Middle frontal gyrus (tissue), 1 donor: ENCODE measurements around the gene GANAB.
"Not testable (repeated sequence)": the region's sequence is repeated elsewhere in the genome, so short reads cannot be mapped to it uniquely, and the experiment has no call there.

Experiments used
- DNase-seq: peaks from one replicate; pipeline ENCODE4 v3.0.0-alpha.2; 2015; ENCODE audit warnings: low spot score; ENCODE audit errors: extremely low spot score

GANAB gene

DNA sequence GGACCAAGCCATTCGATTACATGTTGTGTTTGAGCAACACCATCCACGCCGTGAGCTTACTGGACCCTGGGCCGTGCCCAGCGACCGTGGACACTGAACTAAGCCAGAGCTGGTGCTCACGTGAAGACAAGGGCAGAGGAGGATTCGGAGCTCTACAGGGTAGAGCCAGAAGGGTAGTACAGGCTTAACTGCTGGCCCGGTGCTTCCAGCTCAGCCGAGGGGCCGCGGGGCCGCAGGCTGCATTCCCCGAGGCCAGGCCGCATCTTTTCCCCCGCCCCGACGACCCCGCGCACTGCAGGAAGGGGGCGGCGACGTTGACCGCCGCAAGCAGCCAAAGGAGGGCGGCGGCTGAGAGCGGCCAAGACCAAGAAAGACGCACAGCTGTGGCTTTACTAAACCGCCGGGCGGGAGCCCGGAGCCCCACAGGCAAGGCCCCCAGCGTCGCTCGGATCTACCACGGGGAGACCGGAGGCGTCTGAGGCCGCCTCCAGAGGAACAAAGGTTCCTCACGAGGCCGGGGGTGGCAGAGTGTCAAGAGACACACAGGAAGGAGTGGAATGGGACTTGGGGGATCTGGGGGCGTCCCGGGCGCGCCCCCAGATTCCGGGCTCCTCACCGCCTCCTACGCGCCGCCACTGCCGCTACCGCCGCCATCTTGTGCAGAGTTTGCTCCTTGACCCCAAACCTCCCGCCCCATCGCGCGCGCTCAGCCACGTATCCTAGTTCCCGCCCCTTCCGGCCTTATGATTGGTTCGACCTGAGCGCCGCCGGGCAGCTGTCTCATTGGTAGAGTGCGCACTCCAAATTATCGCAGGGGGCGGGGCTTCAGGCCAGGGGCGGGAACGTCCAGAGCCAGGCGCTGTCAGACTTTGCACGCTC is at the start of gene GANAB:
Gene GANAB, minus strand, starts transcription at position 668 of the 879 bp plus-strand sequence. Its CDS starts 14 bp downstream, at position 654.
- peak; percentile 97 for DNase-seq

DNA sequence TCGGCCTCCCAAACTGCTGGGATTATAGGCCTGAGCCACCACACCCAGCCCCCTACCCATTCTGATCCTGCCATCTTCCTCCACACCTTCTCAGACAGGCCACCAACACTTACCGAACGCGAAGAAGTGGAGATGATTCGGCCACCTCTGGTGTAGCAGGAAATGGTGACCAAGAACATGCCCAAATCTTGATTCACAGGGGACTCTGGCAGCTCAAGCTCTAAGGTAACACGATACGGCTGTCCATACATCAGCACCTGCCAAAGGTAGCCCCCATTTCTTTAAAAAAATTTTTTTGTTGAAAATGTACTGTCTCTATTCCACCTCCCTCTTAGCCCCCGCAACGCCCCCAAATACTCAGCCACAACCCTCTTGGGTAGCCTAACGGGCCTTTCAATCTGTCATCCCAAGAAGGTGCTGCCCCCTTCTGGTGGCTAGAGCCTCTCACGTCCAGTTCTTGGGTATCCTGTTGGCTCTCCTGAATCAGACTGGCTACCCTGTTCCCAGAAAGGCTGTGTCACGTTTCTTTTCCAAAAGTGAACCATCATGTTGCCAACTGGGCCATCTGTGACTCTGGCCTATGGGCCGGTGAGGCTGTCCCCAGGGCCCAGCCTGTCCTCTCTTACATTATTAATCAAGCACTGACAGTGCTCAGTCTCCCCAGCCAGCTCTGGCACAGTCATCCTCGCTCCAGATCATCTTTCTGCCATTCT is 48.2 kb upstream of the GANAB start:
- DNase-seq = no peak

DNA sequence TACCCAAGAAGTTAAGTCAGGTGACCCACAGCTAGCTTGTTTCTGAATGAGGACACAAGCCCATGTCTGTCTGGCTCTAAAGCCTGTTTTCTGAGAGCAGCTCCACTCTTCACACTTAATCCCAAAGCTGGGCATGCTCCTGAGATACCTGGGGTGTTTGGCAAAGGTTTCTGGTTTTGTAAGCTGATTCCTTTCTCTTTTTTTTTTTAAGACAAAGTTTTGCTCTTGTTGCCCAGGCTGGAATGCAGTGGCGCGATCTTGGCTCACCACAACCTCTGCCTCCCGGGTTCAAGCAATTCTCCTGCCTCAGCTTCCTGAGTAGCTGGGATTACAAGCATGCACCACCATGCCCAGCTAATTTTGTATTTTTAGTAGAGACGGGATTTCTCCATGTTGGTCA is 47.2 kb upstream of the GANAB start:
- not testable (repeated sequence) for DNase-seq

DNA sequence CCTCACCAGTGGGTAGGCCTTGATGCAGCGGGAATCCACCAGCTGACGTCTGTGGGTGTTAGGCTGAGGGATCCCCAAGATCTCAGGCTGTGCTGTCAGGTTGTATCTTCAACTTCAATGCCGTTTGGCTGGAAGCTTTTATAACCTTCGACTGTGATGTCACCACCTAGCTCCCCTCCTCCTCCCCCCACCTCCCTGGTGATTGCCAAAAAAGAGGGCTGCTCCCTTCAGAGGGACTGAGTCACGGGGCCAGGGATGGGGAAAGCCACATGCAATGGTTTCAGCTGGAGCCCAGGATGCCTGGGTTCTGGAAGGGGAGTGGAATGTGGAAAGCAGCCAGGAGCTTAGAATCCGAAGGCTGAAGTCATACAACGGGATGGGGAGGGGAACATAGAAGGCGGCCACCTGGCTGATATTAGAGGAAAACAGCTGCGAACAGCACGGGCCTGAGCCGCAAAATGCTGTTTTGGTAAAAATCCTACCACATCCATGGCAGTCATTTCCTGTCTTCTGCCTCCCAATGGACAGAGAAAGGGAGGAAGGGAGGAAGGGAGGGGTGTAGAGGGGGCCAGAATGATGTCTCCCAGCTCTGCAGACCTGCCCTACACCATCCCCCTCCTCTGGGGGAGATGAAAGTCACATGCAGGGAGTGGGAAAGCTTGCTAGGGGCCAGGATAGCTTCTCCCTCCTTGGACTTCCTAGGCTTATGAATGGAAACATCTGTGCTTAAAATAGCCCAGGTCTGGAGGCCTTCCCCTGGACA is 43.2 kb upstream of the GANAB start, which contains the start of gene LRRN4CL:
Gene LRRN4CL, minus strand, starts transcription at position 110 of the 763 bp plus-strand sequence. CDS start 1,022 bp downstream, outside the sequence.
- DNase-seq = peak; percentile 31

DNA sequence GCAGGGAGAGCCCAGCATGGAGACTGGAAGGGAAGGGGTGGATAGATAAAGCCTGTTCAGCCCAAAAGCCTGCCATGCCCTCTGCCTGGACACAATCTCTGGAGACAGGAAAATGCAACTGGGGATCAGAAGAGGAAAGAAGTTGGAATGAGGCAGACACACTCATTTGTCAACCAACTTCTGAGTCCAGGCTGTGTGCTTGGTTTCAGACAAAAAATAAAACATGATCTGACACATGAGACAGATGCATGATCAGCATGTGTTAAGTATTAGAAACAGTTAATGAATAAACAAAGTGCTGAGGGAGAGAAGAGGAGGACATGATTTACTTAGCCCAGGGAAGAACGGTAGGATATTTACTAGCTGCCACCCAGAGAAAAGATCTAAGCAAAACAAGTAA is 42.1 kb upstream of the GANAB start:
- DNase-seq = no peak

DNA sequence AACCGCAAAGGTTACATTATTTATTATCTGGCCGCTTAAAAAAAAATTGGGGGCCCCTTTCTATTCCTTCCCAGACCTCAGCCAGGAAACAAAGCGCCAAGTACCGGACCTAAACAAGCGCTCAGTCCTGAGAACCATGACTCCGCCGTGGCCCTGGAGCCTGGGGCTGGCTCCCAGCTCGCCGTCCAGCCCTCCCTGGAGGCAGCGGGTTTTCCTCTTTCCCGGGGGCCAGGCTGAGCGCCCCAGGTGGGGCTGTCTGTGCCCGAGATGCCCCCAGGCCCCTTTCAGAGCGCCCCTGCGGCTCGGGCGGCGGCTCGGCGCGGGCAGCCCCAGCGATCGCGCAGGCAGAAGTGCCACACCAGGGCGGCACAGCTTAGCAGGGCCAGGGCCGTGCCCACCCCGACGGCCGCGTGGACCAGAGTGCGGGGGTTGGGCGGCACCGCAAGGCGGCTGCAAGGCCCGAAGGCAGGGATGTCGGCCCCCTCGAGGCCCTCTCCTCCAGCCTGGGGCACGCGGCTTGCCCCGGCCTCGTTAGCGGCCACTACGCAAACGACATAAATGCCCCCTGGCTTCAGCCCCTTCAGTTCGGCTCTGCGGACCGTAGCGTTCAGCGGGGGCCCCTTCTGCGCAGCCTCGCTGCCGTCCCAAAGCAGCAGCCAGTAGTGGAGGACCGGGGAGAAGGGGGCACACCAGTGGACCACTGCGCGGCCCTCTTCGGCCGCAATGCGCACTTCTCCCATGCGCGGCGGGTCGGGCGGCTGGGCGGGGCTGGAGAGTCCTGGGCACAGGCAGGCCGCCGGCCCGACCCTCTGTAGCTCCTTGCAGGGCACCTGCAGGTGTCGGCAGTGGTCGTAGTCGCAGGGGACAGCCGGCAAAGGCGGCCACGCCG is 41.3 kb upstream of the GANAB start:
- no peak for DNase-seq

DNA sequence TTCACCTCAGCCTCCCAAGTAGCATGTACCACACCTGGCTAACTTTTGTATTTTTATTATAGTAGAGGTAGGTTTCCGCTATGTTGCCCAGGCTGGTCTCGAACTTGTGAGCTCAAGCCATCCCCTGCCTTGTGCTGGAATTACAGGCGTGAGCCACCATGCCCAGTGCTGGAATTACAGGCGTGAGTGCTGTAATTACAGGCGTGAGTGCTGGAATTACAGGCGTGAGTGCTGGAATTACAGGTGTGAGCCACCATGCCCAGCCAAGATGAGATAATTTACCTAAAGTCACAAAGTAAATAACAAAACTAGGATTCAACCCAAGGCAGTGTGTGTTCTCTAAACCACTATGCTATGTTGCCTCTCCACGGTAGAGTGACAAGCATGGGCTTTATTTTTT is 36.1 kb upstream of the GANAB start:
- no peak for DNase-seq

DNA sequence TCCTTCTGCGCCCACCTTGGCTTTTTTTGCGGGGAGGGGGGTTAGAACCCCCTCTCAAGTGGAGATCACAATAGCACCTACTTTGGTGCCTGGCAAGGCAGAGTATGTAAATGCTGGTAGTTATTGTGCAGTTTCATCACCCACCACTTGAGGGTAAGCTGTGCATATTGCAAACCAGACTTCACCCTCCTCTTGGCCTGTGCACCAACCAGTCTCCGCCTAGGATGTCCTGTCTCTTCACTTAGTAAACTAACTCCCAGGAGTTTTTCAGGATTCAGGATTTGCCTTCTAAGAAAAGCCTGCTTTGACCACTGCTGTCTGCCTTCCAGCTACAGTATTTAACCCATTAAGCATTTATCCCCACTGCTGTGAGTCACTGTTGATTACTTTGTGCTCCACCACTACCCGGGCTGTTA is 34.4 kb upstream of the GANAB start:
- DNase-seq = no peak

DNA sequence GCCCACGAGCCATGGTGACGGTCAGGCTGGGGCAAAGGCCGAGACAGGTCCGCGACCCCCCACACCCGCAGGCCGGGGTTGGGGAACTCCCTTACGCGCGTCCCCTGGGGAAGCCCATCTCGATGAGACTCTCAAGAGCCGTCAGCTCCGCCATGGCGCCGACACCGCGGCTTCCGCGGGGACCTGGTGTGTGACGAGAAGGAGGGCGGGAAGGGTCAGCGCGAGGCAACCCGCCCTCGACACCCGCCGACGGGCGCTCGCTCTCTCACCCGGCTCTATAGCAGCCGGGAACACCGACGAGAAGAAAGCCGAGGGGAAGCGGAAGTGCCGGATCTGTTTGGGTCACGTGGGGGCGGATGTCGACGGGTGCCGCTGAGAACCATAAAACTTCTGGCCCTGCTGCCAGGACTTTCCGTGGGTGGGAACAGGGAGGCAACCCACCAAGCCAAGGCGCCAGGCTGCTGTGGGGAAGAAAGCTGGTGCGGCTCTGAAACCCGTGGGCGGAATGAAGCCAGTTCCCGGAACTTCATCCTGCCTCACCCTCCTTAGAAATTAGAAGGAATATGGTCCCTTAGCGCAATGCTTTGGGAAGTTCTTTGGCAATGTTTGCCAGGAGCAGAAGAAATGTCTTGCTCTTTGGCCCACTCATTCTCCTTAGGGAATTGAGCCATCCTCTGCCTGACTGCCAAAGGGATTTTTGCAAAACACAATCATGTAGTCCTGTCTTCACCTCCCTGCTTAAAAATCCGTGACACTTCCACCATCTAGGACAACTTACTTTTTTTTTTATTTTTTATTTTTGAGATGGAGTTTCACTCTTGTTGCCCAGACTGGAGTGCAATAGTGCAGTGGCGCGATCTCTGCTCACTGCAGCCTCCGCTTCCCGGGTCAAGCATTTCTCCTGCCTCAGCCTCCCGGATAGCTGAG is 32.6 kb upstream of the GANAB start, which contains the start of gene UBXN1:
Gene UBXN1, minus strand, starts transcription at position 304 of the 927 bp plus-strand sequence. Its CDS starts 150 bp downstream, at position 154.
- DNase-seq = peak; percentile 77

DNA sequence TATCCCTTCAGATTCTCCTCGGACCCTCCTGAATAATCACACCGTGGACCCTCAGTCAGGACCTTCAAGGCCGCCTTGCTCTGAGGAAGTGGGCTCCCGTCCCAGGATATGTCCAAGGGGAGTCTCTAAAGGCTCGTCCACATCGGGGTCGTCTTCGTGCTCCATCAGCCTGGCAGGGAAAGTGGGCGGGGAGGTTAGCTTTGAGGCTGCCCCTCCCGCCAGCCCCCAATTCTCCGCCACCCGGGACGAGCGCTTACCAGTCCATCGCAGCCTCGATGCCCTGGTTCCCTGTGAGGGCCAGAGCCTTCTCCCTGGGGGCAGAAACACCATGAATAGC is 32.0 kb upstream of the GANAB start:
- DNase-seq = no peak

DNA sequence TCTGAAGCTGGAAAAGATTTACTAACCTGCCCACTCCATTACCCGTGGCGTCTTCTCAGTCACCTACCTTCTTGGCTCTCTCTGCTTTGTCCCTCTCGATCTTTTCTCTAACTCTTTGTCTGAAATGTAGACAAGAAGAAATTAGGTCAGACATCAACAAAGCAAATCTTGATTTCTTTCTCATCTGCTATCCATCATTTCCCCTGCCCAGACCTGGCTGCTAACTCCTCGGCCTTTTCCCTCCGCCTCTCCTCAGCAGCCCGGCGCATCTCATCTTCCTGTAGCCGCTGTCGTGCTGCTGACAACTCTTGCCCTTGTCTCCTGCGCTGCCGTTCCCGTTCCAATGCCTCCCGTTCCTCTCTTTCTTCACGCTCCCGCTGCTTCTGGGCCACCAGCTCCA is 31.3 kb upstream of the GANAB start:
- no peak for DNase-seq

DNA sequence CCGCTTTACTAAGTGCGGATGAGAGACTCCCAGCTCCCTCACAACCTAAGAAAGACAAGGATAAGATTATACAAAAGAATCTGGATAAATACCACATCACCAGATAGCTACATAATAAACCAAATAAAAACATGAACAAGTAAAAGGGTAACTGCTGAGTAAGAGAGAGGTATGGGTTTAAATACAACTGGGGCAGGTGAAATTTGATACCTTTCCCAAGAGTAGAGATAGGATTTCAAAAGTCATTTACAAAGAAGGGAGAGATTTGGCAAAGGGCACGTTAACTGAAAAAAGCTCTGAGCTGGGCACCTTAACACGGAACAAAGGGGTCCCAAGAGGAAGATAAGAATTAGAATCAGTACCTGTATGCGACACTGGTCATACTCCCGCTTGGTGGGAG is 30.7 kb upstream of the GANAB start:
- DNase-seq = no peak

DNA sequence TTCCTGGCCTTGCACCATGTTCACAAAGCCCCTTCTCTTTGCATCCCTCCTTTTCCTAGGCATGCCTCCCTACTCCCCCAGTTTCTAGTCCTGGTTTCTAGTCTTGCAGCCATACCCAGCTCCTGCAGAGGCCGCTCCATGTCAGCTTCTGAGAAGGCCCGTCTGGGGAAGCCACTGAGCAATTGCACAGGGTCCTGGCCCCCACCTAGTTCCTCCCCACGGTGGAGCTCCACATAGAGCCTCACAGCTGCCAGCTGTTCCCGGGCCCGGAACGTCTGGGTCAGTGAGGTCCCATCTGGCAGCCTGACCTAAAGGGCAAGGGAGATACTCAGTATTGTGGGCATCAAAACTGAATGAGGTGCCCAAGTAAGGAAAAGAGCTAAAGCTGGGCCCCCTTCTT is 30.3 kb upstream of the GANAB start:
- DNase-seq = no peak

DNA sequence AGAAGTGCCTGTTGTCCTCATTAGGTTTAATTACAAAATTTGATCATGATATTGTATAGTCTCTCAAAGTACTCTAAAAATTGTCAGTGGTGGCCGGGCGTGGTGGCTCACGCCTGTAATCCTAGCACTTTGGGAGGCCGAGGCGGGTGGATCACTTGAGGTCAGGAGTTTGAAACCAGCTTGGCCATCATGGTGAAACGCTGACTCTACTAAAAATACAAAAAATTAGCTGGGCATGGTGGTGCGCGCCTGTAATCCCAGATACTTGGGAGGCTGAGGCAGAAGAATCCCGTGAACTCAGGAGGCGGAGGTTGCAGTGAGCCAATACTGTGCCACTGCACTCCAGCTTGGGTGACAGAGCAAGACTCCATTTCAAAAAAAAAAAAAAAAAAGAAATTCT is 29.0 kb upstream of the GANAB start:
- not testable (repeated sequence) for DNase-seq

DNA sequence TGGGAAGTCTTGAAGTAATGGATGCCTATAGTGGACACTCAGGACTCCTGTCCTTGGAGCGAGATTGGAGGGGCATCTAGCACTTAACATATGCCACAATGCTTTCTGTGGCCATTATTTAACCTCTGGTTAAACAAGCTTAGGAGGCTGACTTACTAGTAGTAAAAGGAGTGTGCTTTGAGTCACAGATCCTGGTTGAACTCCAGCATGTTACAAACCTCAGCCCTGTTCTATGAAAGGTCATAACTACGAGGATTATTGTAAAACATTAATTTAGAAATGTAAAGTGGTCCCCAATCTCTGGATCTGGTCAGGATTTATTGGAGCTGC is 26.7 kb upstream of the GANAB start:
- no peak for DNase-seq

DNA sequence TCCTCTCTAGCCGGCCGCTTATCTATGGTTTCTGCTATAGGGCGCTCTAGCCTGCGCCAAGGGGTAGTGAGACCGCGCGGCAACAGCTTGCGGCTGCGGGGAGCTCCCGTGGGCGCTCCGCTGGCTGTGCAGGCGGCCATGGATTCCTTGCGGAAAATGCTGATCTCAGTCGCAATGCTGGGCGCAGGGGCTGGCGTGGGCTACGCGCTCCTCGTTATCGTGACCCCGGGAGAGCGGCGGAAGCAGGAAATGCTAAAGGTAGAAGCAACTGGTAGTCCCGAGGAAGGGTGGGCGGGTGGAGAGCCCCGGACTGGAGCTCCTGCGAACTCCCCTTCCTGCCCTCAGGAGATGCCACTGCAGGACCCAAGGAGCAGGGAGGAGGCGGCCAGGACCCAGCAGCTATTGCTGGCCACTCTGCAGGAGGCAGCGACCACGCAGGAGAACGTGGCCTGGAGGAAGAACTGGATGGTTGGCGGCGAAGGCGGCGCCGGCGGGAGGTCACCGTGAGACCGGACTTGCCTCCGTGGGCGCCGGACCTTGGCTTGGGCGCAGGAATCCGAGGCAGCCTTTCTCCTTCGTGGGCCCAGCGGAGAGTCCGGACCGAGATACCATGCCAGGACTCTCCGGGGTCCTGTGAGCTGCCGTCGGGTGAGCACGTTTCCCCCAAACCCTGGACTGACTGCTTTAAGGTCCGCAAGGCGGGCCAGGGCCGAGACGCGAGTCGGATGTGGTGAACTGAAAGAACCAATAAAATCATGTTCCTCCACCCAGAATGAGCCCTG is 25.4 kb upstream of the GANAB start, which contains the start of the genes LBHD1 and UQCC3:
Gene LBHD1, minus strand, starts transcription at position 660 of the 782 bp plus-strand sequence. CDS start 2,236 bp downstream, outside the sequence.
Gene UQCC3, plus strand, starts transcription at position 66 of the 782 bp plus-strand sequence. Its CDS starts 73 bp downstream, at position 139.
- DNase-seq = peak; percentile 75

DNA sequence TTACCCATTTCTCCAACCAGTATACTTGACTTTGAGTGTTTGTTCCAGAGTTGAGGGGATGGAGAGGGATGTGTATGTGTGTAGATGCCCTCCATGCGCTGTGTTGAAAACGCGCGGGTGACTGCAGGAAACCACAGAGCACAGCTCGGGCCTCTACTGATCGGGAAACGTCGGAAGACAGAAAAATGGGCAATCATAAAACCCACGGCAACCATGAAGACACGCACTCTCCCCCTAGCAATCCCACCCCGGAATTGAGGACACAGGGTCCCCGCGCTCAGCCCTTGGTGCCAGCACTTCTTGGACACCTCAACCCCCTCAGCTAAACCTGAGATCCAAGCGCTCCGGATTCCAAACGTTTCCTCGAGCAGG is 24.8 kb upstream of the GANAB start:
- no peak for DNase-seq

DNA sequence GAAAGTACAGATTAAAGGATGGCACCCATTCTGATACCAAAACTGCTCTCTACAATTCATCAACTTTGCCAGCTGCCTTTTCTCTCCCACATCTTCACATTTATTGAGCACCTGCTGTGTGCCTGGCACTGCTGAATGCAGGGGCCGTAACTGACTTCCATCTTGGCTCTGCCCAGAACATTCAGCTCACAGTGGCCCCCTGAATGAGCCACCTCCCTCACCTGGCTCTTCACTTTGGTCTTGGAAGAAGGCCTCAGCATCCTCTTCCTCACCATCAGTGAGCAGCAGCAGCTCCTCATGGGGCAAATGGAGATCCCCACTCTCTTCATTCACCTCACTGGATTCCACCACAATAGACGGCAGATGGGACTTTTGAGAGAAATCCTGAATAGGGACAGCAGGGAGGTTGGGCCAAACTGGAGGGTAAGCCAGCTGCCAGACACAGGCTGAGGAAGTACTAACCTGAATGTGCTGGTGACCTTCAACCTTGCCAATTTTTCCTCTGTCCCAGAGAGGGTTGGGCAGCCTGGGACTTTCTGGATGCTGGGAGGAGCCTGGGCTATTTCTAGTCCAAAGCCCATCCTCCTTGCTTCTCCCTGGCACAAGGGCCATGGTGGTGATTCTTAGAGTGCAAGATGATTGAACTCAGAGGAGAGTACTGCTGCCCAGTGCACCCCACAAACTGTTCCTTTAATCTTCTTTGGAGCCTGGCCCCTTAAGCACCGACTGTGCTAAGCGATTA is 23.2 kb upstream of the GANAB start:
- no peak for DNase-seq
